A673 (cell line): ENCODE measurements around the gene THEM5. TPM values are rescaled to one million over a fixed set of nuclear protein-coding genes. Genes with fewer than 3 reads are reported as not detected.

Source experiments
- BruUV-seq: library from RNA; stranded (reverse); fragments of 400-500 nt; replicated peaks from 2 replicates; lab custom pipeline; 2021; lab: Mats Ljungman, UMichigan
- CTCF ChIA-PET: fragments of 300-600 bp; sonication (Branson Sonifier 250); formaldehyde crosslinking; loops from one replicate; lab custom pipeline; 2022; ENCODE audit warnings: antibody characterized with exemption; lab: Charles Lee
- POLR2A ChIA-PET: fragments of 300-600 bp; sonication (Branson Sonifier 250); formaldehyde crosslinking; loops from one replicate; lab custom pipeline; 2022; ENCODE audit warnings: antibody characterized with exemption; ENCODE audit not compliant: low non-redundant PET; lab: Charles Lee
- DNase-seq: peaks from one replicate; pipeline ENCODE4 v3.0.0-alpha.2; 2015; ENCODE audit warnings: low spot score
- H3K27ac ChIP-seq: fragments of 200-600 bp; sonication (generic); 2 replicates; pipeline ENCODE4 v1.5.1; 2016; ENCODE audit warnings: mixed run types, low read depth, mild to moderate bottlenecking, mixed read lengths, antibody characterized with exemption, low read length; ENCODE audit not compliant: poor library complexity, severe bottlenecking
- H3K27me3 ChIP-seq: fragments of 200-600 bp; sonication (generic); replicated peaks from 2 replicates; pipeline ENCODE4 v1.6.1; 2017; ENCODE audit warnings: mixed run types, low read depth, mild to moderate bottlenecking, mixed read lengths, antibody characterized with exemption, low read length; ENCODE audit not compliant: insufficient read depth, poor library complexity
- H3K36me3 ChIP-seq: fragments of 200-600 bp; sonication (generic); 2 replicates; pipeline ENCODE4 v1.6.1; 2016; ENCODE audit warnings: mixed run types, mild to moderate bottlenecking, mixed read lengths, antibody characterized with exemption, low read length; ENCODE audit not compliant: insufficient read depth, poor library complexity, severe bottlenecking
- H3K4me1 ChIP-seq: fragments of 200-600 bp; sonication (generic); 2 replicates; pipeline ENCODE4 v1.6.1; 2017; ENCODE audit warnings: mixed run types, mild to moderate bottlenecking, mixed read lengths, antibody characterized with exemption, low read length; ENCODE audit not compliant: insufficient read depth, poor library complexity, severe bottlenecking
- H3K4me3 ChIP-seq: fragments of 200-600 bp; sonication (generic); 2 replicates; pipeline ENCODE4 v1.5.1; 2016; ENCODE audit warnings: low read depth, mixed run types, mild to moderate bottlenecking, mixed read lengths, low read length; ENCODE audit not compliant: poor library complexity, severe bottlenecking
- H3K9me3 ChIP-seq: fragments of 200-600 bp; sonication (generic); 2 replicates; pipeline ENCODE4 v1.6.1; 2016; ENCODE audit warnings: mixed run types, low read depth, mild to moderate bottlenecking, mixed read lengths, antibody characterized with exemption, low read length; ENCODE audit not compliant: poor library complexity, severe bottlenecking
- CTCF ChIP-seq: fragments of 300-800, 200-600 bp; sonication (generic); conservative IDR thresholded peaks from 2 replicates; pipeline ENCODE4 v1.5.1; 2017; ENCODE audit warnings: low read depth, mild to moderate bottlenecking, antibody characterized with exemption, low read length, moderate library complexity, mixed read lengths
- EZH2 ChIP-seq: fragments of 200-600 bp; sonication (generic); IDR thresholded peaks from 2 replicates; pipeline ENCODE4 v1.6.1; 2017; ENCODE audit warnings: borderline replicate concordance, low read depth, mild to moderate bottlenecking, mixed read lengths, antibody characterized with exemption, low read length; ENCODE audit not compliant: poor library complexity, severe bottlenecking
- intact Hi-C: fragments of 100-400 bp; cut with micrococcal nuclease; formaldehyde crosslinking; loops from one replicate; pipeline ENCODE4 v1.10.0; 2022; ENCODE audit not compliant: unreplicated experiment
- total RNA-seq: library from RNA; stranded (reverse); gene quantifications from 2 replicates; pipeline ENCODE4 v1.2.3, GENCODE V29; 2021

THEM5 gene
- total RNA-seq, 1 experiment from 2014 or later, result not detected

GRCh38 chr1:151803915-151804314 is 49.6 kb downstream of the THEM5 start:
- Histone ChIP-seq H3K9me3 (no peaks in the 10 kb centered on the region), H3K4me1 (no peaks in the 10 kb centered on the region), H3K4me3 (no peak overlapping the region), H3K36me3 (no peaks in the 10 kb centered on the region), H3K27me3 (peaks cover 81% of the 10 kb centered on the region), H3K27ac (no peak overlapping the region)
- intact Hi-C loops, result no loop called here
- TF ChIP-seq EZH2 (no peak), CTCF (no peak)
- no peak for DNase-seq
- CTCF ChIA-PET, result no interaction called here
- POLR2A ChIA-PET, result no interaction called here
- BruUV-seq, result no TSS peak

GRCh38 chr1:151803164-151803563 is 50.3 kb downstream of the THEM5 start:
- ChIA-PET CTCF (no interaction called here), POLR2A (no interaction called here)
- Histone ChIP-seq H3K36me3 (no peaks in the 10 kb centered on the region), H3K4me1 (no peaks in the 10 kb centered on the region), H3K9me3 (no peaks in the 10 kb centered on the region), H3K27ac (no peak overlapping the region), H3K4me3 (no peak overlapping the region), H3K27me3 (peaks cover 88% of the 10 kb centered on the region)
- no TSS peak for BruUV-seq
- no peak for DNase-seq
- intact Hi-C loops, result no loop called here
- TF ChIP-seq EZH2, result no peak
- no peak for TF ChIP-seq CTCF

- POLR2A ChIA-PET, result no interaction called here
- no peaks in the 10 kb centered on the region for H3K9me3 ChIP-seq
- intact Hi-C loops, result no loop called here
- H3K36me3 ChIP-seq, result no peaks in the 10 kb centered on the region
- no peak for TF ChIP-seq CTCF
- TF ChIP-seq EZH2, result no peak
- peaks cover 96% of the 10 kb centered on the region for H3K27me3 ChIP-seq
- CTCF ChIA-PET, result no interaction called here
- H3K4me1 ChIP-seq, result no peaks in the 10 kb centered on the region
- BruUV-seq, result no TSS peak
- DNase-seq, result no peak
- no peak overlapping the region for H3K27ac ChIP-seq
- no peak overlapping the region for H3K4me3 ChIP-seq
Measured at GRCh38 chr1:151802372-151802771, 51.1 kb downstream of the THEM5 start.
